ENCODE data around the gene GRAMD2B. TPM values are rescaled to one million over a fixed set of nuclear protein-coding genes. Genes with fewer than 3 reads are reported as not detected.

Gene GRAMD2B
- total RNA-seq, 1 donor from 2014 or later, result 29.1 TPM

- H3K4me3 Mint-ChIP-seq (ENCODE audit: unreplicated experiment), result no peak overlapping the region
- H3K9ac ChIP-seq (ENCODE audit: low read length), result no peak overlapping the region
- no peak overlapping the region for H3K27ac Mint-ChIP-seq (ENCODE audit: unreplicated experiment)
- peaks cover 5% of the 10 kb centered on the region for H3K4me1 ChIP-seq (ENCODE audit: insufficient read depth, low read length)
- H3K36me3 Mint-ChIP-seq (ENCODE audit: low read depth, unreplicated experiment), result no peaks in the 10 kb centered on the region
- no peak overlapping the region for H3K27ac ChIP-seq (ENCODE audit: low read depth, low read length)
- H3K79me2 ChIP-seq (ENCODE audit: insufficient read depth, low read length), result no peaks in the 10 kb centered on the region
- TF ChIP-seq, protein P1, sequence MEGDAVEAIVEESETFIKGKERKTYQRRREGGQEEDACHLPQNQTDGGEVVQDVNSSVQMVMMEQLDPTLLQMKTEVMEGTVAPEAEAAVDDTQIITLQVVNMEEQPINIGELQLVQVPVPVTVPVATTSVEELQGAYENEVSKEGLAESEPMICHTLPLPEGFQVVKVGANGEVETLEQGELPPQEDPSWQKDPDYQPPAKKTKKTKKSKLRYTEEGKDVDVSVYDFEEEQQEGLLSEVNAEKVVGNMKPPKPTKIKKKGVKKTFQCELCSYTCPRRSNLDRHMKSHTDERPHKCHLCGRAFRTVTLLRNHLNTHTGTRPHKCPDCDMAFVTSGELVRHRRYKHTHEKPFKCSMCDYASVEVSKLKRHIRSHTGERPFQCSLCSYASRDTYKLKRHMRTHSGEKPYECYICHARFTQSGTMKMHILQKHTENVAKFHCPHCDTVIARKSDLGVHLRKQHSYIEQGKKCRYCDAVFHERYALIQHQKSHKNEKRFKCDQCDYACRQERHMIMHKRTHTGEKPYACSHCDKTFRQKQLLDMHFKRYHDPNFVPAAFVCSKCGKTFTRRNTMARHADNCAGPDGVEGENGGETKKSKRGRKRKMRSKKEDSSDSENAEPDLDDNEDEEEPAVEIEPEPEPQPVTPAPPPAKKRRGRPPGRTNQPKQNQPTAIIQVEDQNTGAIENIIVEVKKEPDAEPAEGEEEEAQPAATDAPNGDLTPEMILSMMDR (IDR thresholded peaks at IDR 0.05; ENCODE audit: insufficient read depth, low read depth, low read length), result no peak
- no peak for TF ChIP-seq EZH2 (IDR thresholded peaks at IDR 0.05; ENCODE audit: insufficient read depth, low read length)
- H3K9me3 ChIP-seq (ENCODE audit: insufficient read depth, low read depth, low read length), result no peaks in the 10 kb centered on the region
- H4K20me1 ChIP-seq (ENCODE audit: insufficient read depth, low read length), result no peaks in the 10 kb centered on the region
- peaks cover 10% of the 10 kb centered on the region for H3K4me1 Mint-ChIP-seq (ENCODE audit: low read depth, unreplicated experiment)
- DNase-seq (ENCODE audit: low read depth) (no peak), FAIRE-seq (no peak)
- no peak overlapping the region for H3K4me2 ChIP-seq (ENCODE audit: low read length)
- no peaks in the 10 kb centered on the region for H3K9me3 Mint-ChIP-seq (ENCODE audit: unreplicated experiment)
- no peak overlapping the region for H3K4me3 ChIP-seq (ENCODE audit: insufficient read depth, low read depth, low read length)
- no peaks in the 10 kb centered on the region for H3K36me3 ChIP-seq (ENCODE audit: insufficient read depth, low read length)
- peaks cover 1% of the 10 kb centered on the region for H3K27me3 Mint-ChIP-seq (ENCODE audit: low read depth, unreplicated experiment)
- H3K27me3 ChIP-seq (ENCODE audit: insufficient read depth, low read length), result no peaks in the 10 kb centered on the region
- no peak overlapping the region for H2AFZ ChIP-seq (ENCODE audit: low read depth, low read length)
These were observed 91.4 kb downstream of the GRAMD2B start for GRCh38 chr5:126514558-126515141.

GRCh38 chr5:126515337-126515736 lies 92.1 kb downstream of the GRAMD2B start:
- Mint-ChIP-seq H3K4me1 (ENCODE audit: low read depth, unreplicated experiment) (peaks cover 14% of the 10 kb centered on the region), H3K36me3 (ENCODE audit: low read depth, unreplicated experiment) (no peaks in the 10 kb centered on the region), H3K27me3 (ENCODE audit: low read depth, unreplicated experiment) (peaks cover 1% of the 10 kb centered on the region), H3K4me3 (ENCODE audit: unreplicated experiment) (no peak overlapping the region), H3K9me3 (ENCODE audit: unreplicated experiment) (no peaks in the 10 kb centered on the region), H3K27ac (ENCODE audit: unreplicated experiment) (no peak overlapping the region)
- H3K27me3 ChIP-seq (ENCODE audit: insufficient read depth, low read length), result no peaks in the 10 kb centered on the region
- H3K9me3 ChIP-seq (ENCODE audit: insufficient read depth, low read depth, low read length), result no peaks in the 10 kb centered on the region
- no peaks in the 10 kb centered on the region for H3K79me2 ChIP-seq (ENCODE audit: insufficient read depth, low read length)
- H3K9ac ChIP-seq (ENCODE audit: low read length), result no peak overlapping the region
- no peak overlapping the region for H2AFZ ChIP-seq (ENCODE audit: low read depth, low read length)
- TF ChIP-seq EZH2 (IDR thresholded peaks at IDR 0.05; ENCODE audit: insufficient read depth, low read length), result no peak
- TF ChIP-seq, protein P1 (IDR thresholded peaks at IDR 0.05; ENCODE audit: insufficient read depth, low read depth, low read length), result no peak
- H3K27ac ChIP-seq (ENCODE audit: low read depth, low read length), result no peak overlapping the region
- DNase-seq (ENCODE audit: low read depth), result no peak
- no peak for FAIRE-seq
- H3K36me3 ChIP-seq (ENCODE audit: insufficient read depth, low read length), result no peaks in the 10 kb centered on the region
- no peak overlapping the region for H3K4me2 ChIP-seq (ENCODE audit: low read length)
- no peak overlapping the region for H3K4me3 ChIP-seq (ENCODE audit: insufficient read depth, low read depth, low read length)
- no peaks in the 10 kb centered on the region for H4K20me1 ChIP-seq (ENCODE audit: insufficient read depth, low read length)
- peaks cover 5% of the 10 kb centered on the region for H3K4me1 ChIP-seq (ENCODE audit: insufficient read depth, low read length)

DNA sequence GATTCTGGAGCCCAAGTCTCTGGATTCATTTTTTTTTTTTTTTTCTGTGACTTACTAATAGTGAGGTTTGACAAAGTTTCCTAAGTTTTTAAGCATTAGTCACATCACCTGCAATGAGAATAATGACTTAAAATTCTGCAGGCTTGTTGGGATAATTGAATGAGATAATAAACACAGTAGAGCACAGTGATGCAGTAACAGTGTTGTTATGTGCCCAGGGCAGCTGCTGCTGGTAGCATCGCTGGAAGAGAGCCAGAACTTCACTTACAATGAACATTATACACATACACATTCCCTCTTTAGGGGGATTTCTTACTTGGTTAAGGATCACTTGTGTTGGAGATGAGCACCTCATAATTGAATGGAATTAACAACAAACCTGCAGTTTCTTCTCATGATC lies 92.9 kb downstream of the GRAMD2B start:
- no peaks in the 10 kb centered on the region for H3K79me2 ChIP-seq (ENCODE audit: insufficient read depth, low read length)
- H3K27ac ChIP-seq (ENCODE audit: low read depth, low read length), result no peak overlapping the region
- Mint-ChIP-seq H3K4me3 (ENCODE audit: unreplicated experiment) (no peak overlapping the region), H3K36me3 (ENCODE audit: low read depth, unreplicated experiment) (no peaks in the 10 kb centered on the region), H3K27me3 (ENCODE audit: low read depth, unreplicated experiment) (peaks cover 1% of the 10 kb centered on the region), H3K9me3 (ENCODE audit: unreplicated experiment) (no peaks in the 10 kb centered on the region), H3K4me1 (ENCODE audit: low read depth, unreplicated experiment) (peaks cover 18% of the 10 kb centered on the region), H3K27ac (ENCODE audit: unreplicated experiment) (no peak overlapping the region)
- no peak overlapping the region for H3K4me3 ChIP-seq (ENCODE audit: insufficient read depth, low read depth, low read length)
- no peak overlapping the region for H2AFZ ChIP-seq (ENCODE audit: low read depth, low read length)
- H3K4me2 ChIP-seq (ENCODE audit: low read length), result no peak overlapping the region
- H3K36me3 ChIP-seq (ENCODE audit: insufficient read depth, low read length), result no peaks in the 10 kb centered on the region
- no peaks in the 10 kb centered on the region for H3K9me3 ChIP-seq (ENCODE audit: insufficient read depth, low read depth, low read length)
- TF ChIP-seq, protein P1 (IDR thresholded peaks at IDR 0.05; ENCODE audit: insufficient read depth, low read depth, low read length), result no peak
- TF ChIP-seq EZH2 (IDR thresholded peaks at IDR 0.05; ENCODE audit: insufficient read depth, low read length), result no peak
- no peaks in the 10 kb centered on the region for H4K20me1 ChIP-seq (ENCODE audit: insufficient read depth, low read length)
- peaks cover 5% of the 10 kb centered on the region for H3K4me1 ChIP-seq (ENCODE audit: insufficient read depth, low read length)
- H3K27me3 ChIP-seq (ENCODE audit: insufficient read depth, low read length), result no peaks in the 10 kb centered on the region
- H3K9ac ChIP-seq (ENCODE audit: low read length), result no peak overlapping the region
- FAIRE-seq (no peak), DNase-seq (ENCODE audit: low read depth) (peak; percentile 50)
